SKM-1 (cell line): ENCODE data around the gene CD58.
A peak's percentile ranks its signal among the peaks of the same experiment; 100 is the strongest.

Source experiments
- DNase-seq: peaks from one replicate; lab custom pipeline; 2025; ENCODE audit not compliant: unreplicated experiment; lab: John Stamatoyannopoulos, UW

CD58 gene

GRCh38 chr1:116494353-116494692 lies 76.5 kb downstream of the CD58 start:
- no peak for DNase-seq

- peak; percentile 21 for DNase-seq
These were observed 77.1 kb downstream of the CD58 start for GRCh38 chr1:116493484-116494352.

GRCh38 chr1:116493036-116493435 lies 77.8 kb downstream of the CD58 start:
- no peak for DNase-seq

GRCh38 chr1:116492358-116492811 lies 78.4 kb downstream of the CD58 start:
- DNase-seq = no peak

GRCh38 chr1:116491700-116492357 lies 79.0 kb downstream of the CD58 start:
- DNase-seq = no peak

- DNase-seq = no peak
These were observed 80.2 kb downstream of the CD58 start for GRCh38 chr1:116490588-116490987.

GRCh38 chr1:116489231-116489697 lies 81.6 kb downstream of the CD58 start:
- no peak for DNase-seq

- DNase-seq = no peak
These were observed 82.8 kb downstream of the CD58 start for GRCh38 chr1:116488071-116488470.

GRCh38 chr1:116487583-116487982 lies 83.2 kb downstream of the CD58 start:
- DNase-seq = no peak

GRCh38 chr1:116487031-116487430 lies 83.8 kb downstream of the CD58 start:
- no peak for DNase-seq

GRCh38 chr1:116486424-116486823 lies 84.4 kb downstream of the CD58 start:
- DNase-seq = no peak

- no peak for DNase-seq
These were observed 84.8 kb downstream of the CD58 start for GRCh38 chr1:116485976-116486375.

- peak; percentile 47 for DNase-seq
These were observed 85.6 kb downstream of the CD58 start for GRCh38 chr1:116485071-116485735.

GRCh38 chr1:116483481-116484309 lies 87.1 kb downstream of the CD58 start:
- DNase-seq = no peak

- DNase-seq = no peak
These were observed 88.3 kb downstream of the CD58 start for GRCh38 chr1:116482490-116482889.

GRCh38 chr1:116481934-116482333 lies 88.9 kb downstream of the CD58 start:
- DNase-seq = no peak

GRCh38 chr1:116478621-116479020 lies 92.2 kb downstream of the CD58 start:
- no peak for DNase-seq

- no peak for DNase-seq
These were observed 93.4 kb downstream of the CD58 start for GRCh38 chr1:116477429-116477828.

GRCh38 chr1:116476321-116476720 lies 94.5 kb downstream of the CD58 start:
- DNase-seq = no peak

- no peak for DNase-seq
These were observed 95.0 kb downstream of the CD58 start for GRCh38 chr1:116475850-116476218.
